Stomach (tissue), 9 donors: Measurements from ENCODE around the gene TPO. TPM values are rescaled to one million over a fixed set of nuclear protein-coding genes. Genes with fewer than 3 reads are reported as not detected.

Experiments
- DNase-seq, 2 donors: peaks; one replicate each; pipeline versions ENCODE4 v3.0.0 to v3.0.0-alpha.2; 2013 to 2019
- H3K27ac ChIP-seq, 5 donors: fragments of 200-600 bp in 4 of 5; sonication (generic) in 4 of 5; one replicate each; pipeline ENCODE4 v1.5.1; 2013 to 2019; ENCODE audit warnings: mild to moderate bottlenecking in 1 of 5, moderate library complexity in 1 of 5
- H3K27me3 ChIP-seq, 3 donors: fragments of 200-600 bp; sonication (generic); one replicate each; pipeline ENCODE4 v1.5.1; 2017 to 2019; ENCODE audit warnings: mixed run types in 1 of 3
- H3K36me3 ChIP-seq, 4 donors: fragments of 200-600 bp; sonication (generic); 1 replicate in 3 of 4; 2 replicates in 1 of 4; pipeline ENCODE4 v1.5.1; 2016 to 2019
- H3K4me1 ChIP-seq, 4 donors: fragments of 200-600 bp; sonication (generic); one replicate each; pipeline ENCODE4 v1.5.1; 2016 to 2019
- H3K4me3 ChIP-seq, 4 donors: fragments of 200-600 bp; sonication (generic) in 3 of 4; one replicate each; pipeline ENCODE4 v1.5.1; 2016 to 2019; ENCODE audit warnings: mild to moderate bottlenecking in 1 of 4
- H3K9me3 ChIP-seq, 4 donors: fragments of 200-600 bp; sonication (generic); one replicate each; pipeline ENCODE4 v1.5.1; 2016 to 2019
- CTCF ChIP-seq, 7 experiments: fragments of 450-650 bp in 4 of 7; fragments of 200-600 bp in 3 of 7; sonication (generic) in 3 of 7; IDR thresholded peaks; one replicate each; pipeline ENCODE4 v1.5.1; 2016 to 2019; ENCODE audit warnings: antibody characterized with exemption in 7 of 7, control low read depth in 2 of 7, mild to moderate bottlenecking in 1 of 7
- EP300 ChIP-seq: sonication (generic); formaldehyde crosslinking; IDR thresholded peaks from one replicate; pipeline ENCODE4 v1.6.1; 2017; ENCODE audit warnings: antibody characterized with exemption
- POLR2A ChIP-seq, 4 donors: fragments of 450-650 bp; IDR thresholded peaks; one replicate each; pipeline ENCODE4 v1.6.1; 2016; ENCODE audit warnings: antibody characterized with exemption in 4 of 4, control low read depth in 2 of 4, mild to moderate bottlenecking in 1 of 4, moderate library complexity in 1 of 4
- POLR2AphosphoS5 ChIP-seq, 3 donors: sonication (generic); formaldehyde crosslinking; IDR thresholded peaks; one replicate each; pipeline ENCODE4 v1.6.1; 2016; ENCODE audit warnings: antibody characterized with exemption in 3 of 3
- WGBS, 5 donors: extraction: QIAGEN DNeasy Blood & Tissue Kit in 3 of 5; methylation state at CpG; one replicate each; pipeline versions ENCODE4 v1.1.5 to v1.1.7; 2013 to 2018; 5-methylcytosine and 5-hydroxymethylcytosine counted together
- intact Hi-C: fragments of 100-400 bp; cut with DNase I; formaldehyde crosslinking; loops from one replicate; pipeline ENCODE4 v1.15.1; 2023; ENCODE audit warnings: low total_unique reads
- polyA plus RNA-seq, 3 donors: library from polyadenylated mRNA; stranded (reverse); fragments of 200-250 nt; gene quantifications; one replicate each; pipeline ENCODE4 v1.2.3, GENCODE V29; 2013
- total RNA-seq, 5 donors: library from RNA; depleted of rRNA; stranded (reverse); fragments of >200 nt; gene quantifications; one replicate each; pipeline versions ENCODE4 v1.1.0 to v1.2.3, GENCODE V29; 2014 to 2016
- donor health status: healthy with polysubstance abuse.
- donor health status: Bipolar disorder and iron deficiency.
- donor health status: healthy.

TPO gene
- total and polyA plus RNA-seq, 8 donors = 0.37 to 92.4 (median 4.3) TPM

DNA sequence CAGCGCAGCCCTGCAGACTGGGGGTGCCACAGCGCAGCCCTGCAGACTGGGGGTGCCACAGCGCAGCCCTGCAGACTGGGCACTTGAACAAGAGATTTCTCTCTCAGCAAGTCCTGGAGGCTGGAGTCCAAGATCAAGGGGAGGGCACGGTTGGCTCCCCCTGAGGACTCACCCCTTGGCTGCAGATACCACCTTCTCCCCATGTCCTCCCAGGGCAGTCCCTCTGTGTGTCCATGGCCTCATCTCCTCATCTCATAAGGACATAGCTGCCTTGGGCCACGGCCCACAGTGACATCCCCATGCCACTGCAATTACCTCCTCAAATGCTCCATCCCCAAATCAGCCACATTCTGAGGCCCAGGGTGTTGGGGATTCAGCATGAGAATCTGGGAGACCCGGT lies 98.2 kb downstream of the TPO start:
- no peak overlapping the region for H3K27ac ChIP-seq
- TF ChIP-seq EP300 (no peak), POLR2A (IDR thresholded peaks at IDR 0.05) (no peak), CTCF (IDR thresholded peaks at IDR 0.05) (no peak), POLR2AphosphoS5 (IDR thresholded peaks at IDR 0.05) (no peak)
- no peak overlapping the region for H3K4me3 ChIP-seq
- no peak for DNase-seq
- WGBS, 5 donors = 62 to 81% (median 70%) methylated on average over 2 to 6 of the region's 6 CpGs
- intact Hi-C loops = no loop called here
- H3K36me3 ChIP-seq = no peaks in the 10 kb centered on the region
- H3K9me3 ChIP-seq = no peaks in the 10 kb centered on the region
- H3K27me3 ChIP-seq = peaks cover 0 to 14% (median 0%) of the 10 kb centered on the region in 3 donors
- peaks cover 0 to 7% (median 0%) of the 10 kb centered on the region in 4 donors for H3K4me1 ChIP-seq

DNA sequence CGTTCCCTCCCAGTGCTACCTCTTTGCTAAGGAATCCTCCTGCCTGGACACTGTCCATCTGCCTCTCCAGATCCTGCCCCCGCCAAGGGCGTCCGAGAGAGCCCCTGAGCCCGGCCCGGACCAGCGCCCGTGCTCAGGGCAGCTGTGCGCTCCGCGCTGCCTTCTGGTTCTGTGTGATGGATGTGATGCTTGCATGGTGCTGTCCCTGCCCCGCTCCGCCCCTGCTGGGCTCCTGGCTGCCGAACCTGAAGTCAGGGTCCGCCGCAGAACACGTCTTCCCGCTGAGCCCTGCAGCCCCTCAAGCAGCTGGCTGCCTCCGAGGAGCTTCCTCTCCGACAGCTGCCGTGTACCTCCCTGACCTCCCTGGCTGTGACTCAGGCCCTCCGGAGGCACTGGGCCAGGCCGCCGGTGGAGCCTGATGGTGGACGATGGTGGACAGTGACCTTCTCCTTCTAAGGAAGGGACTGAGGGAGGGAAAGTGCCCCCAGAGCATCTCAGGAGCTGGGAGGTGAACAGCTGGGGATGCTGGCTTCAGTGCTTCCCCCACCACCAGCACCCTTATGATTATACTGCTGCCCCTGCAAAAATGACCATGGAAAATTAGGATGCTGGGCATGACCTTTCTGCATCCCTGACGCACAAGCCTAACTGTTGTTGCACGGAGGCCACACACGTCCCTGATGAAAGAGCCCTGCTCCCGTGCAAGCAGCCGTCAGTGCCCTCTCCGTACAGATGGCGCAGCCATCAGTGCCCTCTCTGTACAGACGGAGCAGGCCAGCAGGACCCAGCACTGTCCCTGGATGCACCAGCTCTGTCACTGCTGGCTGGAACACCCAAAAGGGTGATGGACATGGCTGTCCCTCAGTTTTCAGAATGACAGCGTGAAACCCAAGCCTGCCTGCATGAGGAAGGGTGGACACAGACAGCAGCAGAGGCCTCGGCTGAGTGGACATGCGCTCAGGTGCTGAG lies 99.3 kb downstream of the TPO start:
- Histone ChIP-seq H3K36me3 (no peaks in the 10 kb centered on the region), H3K4me1 (peaks cover 0 to 7% (median 0%) of the 10 kb centered on the region in 4 donors), H3K27me3 (peaks cover 0 to 14% (median 0%) of the 10 kb centered on the region in 3 donors), H3K9me3 (no peaks in the 10 kb centered on the region), H3K4me3 (no peak overlapping the region), H3K27ac (no peak overlapping the region)
- intact Hi-C loops = no loop called here
- TF ChIP-seq POLR2A (IDR thresholded peaks at IDR 0.05) (no peak), EP300 (no peak), CTCF (IDR thresholded peaks at IDR 0.05) (no peak), POLR2AphosphoS5 (IDR thresholded peaks at IDR 0.05) (no peak)
- no peak for DNase-seq
- 88 to 90% (median 89%) methylated on average over 26 to 36 of the region's 36 CpGs for WGBS, 5 donors

GRCh38 chr2:1514391-1515072 lies 101.3 kb downstream of the TPO start:
- WGBS, 5 donors = 64 to 72% (median 69%) methylated on average over 17 to 18 of the region's 18 CpGs
- Histone ChIP-seq H3K9me3 (no peaks in the 10 kb centered on the region), H3K4me1 (peaks cover 0 to 3% (median 0%) of the 10 kb centered on the region in 4 donors), H3K27ac (no peak overlapping the region), H3K27me3 (peaks cover 0 to 14% (median 0%) of the 10 kb centered on the region in 3 donors), H3K36me3 (no peaks in the 10 kb centered on the region), H3K4me3 (no peak overlapping the region)
- no peak for TF ChIP-seq CTCF (IDR thresholded peaks at IDR 0.05)
- DNase-seq = no peak
- intact Hi-C loops = no loop called here

DNA sequence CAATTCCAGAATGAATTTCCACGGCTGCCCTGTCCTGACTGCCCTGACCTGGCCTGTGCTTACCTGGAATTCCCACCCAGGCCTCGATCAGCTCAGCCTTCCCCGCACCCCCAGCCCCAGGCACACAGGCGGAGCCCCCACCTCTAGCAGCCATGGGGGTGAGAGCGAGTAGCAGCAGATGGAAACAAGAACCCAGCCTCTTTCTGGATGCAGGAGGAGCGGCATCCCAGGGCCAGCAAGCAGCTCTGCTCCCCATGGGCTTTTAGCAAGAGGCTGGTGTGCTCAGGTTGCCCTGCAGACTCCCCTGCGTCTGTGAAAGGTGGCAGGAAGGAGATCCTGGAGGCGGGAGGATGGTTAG lies 101.8 kb downstream of the TPO start:
- Histone ChIP-seq H3K4me3 (no peak overlapping the region), H3K27me3 (peaks cover 0 to 14% (median 0%) of the 10 kb centered on the region in 3 donors), H3K27ac (no peak overlapping the region), H3K36me3 (no peaks in the 10 kb centered on the region), H3K9me3 (no peaks in the 10 kb centered on the region), H3K4me1 (no peaks in the 10 kb centered on the region)
- DNase-seq = no peak
- intact Hi-C loops = no loop called here
- WGBS, 5 donors = 53 to 74% (median 71%) methylated on average over 6 to 8 of the region's 8 CpGs
- no peak for TF ChIP-seq EP300
- no peak for TF ChIP-seq POLR2A (IDR thresholded peaks at IDR 0.05)
- TF ChIP-seq POLR2AphosphoS5 (IDR thresholded peaks at IDR 0.05) = no peak
- no peak for TF ChIP-seq CTCF (IDR thresholded peaks at IDR 0.05)
